Measurements from ENCODE around the gene FAM98C.
"Not testable (repeated sequence)": the region's sequence is repeated elsewhere in the genome, so short reads cannot be mapped to it uniquely, and the experiment has no call there.

The FAM98C gene

DNA sequence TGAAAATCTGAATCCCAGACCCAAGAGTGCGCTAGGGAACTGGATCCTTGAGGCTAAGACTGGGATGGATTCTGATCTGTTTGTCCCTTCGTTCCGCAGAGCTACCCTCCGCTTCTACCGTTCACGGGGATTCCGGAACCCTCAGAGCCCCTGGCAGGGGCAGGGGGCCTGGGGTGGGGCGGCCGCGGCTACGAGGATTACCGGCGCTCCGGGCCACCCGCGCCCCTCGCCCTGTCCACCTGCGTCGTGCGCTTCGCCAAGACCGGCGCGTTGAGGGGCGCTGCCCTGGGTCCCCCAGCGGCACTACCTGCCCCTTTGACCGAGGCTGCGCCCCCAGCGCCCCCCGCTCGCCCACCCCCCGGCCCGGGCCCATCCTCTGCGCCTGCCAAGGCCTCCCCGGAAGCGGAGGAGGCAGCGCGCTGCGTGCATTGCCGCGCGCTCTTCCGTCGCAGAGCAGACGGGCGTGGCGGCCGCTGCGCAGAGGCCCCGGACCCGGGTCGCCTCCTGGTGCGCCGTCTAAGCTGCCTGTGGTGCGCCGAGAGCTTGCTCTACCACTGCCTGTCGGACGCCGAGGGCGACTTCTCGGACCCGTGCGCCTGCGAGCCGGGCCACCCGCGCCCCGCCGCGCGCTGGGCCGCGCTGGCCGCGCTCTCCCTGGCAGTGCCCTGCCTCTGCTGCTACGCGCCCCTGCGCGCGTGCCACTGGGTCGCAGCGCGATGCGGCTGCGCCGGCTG, 7.3 kb upstream of the FAM98C start:
- peak; percentile 51 for DNase-seq

DNA sequence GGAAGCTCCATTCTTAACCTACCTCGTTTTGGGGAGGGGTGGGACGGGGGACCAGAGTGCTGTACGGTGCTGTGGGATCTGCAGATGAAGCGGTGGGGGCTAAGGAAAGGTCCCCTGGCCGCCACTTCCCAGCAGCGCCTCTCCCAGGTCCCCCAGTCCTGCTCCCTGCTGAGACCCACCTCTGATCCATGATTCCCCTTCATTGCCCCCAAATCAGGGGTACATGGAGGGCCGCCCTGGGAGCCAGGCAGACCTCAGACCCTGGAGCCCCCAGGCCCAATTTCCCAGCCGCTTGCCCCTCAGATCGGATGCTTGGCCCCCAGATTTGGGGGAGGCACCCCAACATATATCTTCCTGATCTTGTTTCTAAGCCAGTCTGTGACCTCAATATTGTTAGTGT, 3.8 kb upstream of the FAM98C start:
- no peak for DNase-seq

DNA sequence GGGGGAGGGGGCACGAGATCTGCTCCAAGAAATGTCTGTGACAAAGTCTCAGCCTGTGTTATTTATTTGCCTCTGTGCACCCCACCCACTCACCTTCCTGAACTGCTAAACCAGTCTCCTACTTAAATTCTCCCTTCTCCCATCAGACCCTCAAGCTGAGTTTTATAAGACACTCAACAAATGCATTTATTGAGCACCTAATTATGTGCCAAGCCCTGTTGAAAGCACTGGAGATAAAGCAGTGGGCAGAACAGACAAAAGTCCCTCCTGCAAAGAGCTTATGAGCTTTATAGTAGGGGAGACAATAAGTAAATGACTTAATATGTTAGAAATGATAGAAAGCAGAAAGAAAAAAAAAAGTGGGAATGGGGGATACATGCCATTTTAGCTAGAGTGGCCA, 3.4 kb upstream of the FAM98C start:
- DNase-seq: no peak

DNA sequence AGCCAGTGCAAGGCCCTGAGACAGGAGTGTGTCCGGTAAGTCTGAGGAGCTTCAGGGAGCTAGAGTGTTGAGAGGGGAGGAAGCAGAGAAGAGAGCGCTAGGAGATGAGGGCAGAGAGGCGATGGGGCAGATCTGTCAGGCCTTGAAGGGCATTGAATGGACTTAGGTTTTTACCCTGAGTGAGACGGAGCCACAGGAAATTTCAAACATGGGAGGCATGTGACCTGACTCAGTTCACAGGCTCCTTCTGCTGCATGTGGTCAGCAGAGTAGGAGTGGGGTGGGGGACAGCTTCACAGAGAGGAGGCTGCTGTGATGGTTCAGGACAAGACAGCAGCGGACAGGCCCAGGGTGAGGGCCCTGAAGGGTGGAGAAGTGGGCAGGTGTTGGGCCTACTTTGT, 2.5 kb upstream of the FAM98C start:
- DNase-seq: no peak

DNA sequence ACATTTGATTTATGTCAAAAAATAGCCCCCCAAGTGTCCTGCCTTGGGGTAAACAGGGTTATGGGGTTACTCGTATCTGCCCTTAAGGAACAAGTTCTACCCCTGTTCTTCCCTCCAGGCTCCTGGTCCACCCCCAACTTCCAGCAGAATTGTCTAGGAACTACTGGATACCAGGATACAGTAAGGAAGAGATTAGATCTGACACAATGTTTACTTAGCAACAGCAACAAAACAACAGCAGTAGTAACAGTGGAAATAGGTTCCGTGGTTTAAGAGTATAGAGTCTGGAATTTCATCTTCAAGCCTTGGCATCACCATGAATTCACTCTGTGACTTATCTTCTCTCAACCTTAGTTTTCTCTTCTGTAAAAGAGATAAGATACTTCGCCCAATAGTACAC, 1.7 kb upstream of the FAM98C start:
- no peak for DNase-seq

DNA sequence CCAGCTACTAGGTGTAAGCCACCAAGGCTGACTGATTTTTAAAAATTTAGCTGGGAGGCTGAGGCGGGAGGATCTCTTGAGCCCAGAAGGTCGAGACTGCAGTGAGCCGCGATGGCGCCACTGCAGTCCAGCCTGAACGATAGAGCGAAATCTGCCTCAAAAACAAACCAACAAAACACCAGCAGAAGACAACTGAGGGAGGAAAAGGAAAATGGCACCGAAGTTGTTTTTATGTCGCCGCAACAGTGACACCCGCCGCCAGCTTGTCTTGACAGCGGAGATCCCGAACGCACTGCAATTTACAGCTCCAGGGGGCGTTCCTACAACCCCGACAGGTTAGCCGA, 298 bp upstream of the FAM98C start:
- DNase-seq: no peak

DNA sequence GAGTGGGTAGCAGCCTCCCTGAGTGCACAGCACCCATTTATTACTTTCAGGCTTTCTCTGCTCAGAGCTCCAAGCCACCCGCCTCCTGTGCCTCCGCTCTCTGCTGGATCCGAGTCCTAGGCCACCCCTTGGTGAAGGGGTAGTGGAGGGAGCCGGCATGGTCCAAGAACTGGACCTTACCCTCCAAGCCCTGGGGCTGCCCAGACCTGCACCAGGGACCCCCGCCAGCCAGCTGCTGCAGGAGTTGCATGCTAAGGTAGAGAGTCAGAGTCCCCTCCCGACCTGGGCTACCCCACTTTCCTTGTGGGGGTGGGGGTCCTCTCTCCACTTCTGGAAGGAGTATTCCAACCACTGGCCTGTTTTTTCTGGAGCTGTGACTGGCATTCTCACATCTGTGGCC, 2.0 kb downstream of the FAM98C start:
- no peak for DNase-seq

DNA sequence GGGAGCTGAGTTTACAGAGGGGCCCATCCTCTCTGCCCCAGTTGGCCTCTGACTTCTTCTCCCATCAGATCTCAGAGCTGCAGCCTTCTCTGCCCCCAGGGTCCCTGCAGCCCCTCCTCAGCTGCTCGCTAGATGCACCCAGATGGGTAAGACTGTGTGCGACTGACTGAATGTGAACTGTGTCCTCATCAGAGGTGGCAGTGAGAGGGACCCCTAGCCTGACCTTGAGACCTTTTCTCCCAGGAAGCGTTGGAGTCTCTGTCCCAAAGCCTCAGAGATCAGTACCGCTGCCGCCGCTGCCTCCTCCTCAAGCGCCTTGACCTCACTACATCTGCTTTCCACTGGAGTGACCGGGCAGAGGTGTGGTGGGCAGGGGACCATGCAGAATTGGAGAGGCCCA, 2.4 kb downstream of the FAM98C start:
- no peak for DNase-seq

DNA sequence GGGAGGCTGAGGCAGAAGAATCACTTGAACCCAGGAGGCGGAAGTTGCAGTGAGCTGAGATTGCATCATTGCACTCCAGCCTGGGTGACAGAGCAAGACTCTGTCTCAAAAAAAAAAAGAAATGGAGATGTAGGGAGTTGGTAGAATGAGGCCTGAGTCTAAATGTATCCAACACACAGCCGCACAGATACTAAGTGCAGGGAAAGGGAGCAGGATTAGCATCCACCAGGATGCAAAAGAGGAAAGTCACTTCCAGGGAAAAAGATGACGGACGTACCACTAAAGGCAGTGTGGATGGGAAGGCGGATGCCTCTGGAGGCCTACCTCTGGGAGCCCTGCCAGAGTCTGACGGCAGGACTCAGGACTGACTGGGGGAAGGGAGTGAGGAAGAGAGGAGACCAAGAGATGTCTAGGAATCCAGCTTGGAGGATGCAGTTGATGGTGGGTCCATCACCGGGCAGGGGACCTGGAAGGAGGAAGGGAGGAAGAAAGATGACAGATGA, 6.8 kb downstream of the FAM98C start:
- no peak for DNase-seq

DNA sequence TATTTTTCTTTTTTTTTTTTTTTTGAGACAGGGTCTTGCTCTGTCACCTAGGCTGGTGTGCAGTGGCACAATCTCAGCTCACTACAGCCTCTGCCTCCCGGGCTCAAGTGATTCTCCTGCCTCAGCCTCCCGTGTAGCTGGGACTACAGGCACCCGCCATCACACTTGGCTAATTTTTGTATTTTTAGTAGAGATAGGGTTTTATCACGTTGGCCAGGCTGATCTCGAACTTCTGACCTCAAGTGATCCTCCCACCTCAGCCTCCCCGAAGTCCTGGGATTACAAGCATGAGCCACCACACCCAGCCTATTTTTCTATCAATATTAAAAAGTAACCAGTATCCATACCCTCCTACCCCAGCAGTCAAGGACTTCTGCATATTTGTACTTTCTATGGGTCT, 7.5 kb downstream of the FAM98C start:
- not testable (repeated sequence) for DNase-seq

DNA sequence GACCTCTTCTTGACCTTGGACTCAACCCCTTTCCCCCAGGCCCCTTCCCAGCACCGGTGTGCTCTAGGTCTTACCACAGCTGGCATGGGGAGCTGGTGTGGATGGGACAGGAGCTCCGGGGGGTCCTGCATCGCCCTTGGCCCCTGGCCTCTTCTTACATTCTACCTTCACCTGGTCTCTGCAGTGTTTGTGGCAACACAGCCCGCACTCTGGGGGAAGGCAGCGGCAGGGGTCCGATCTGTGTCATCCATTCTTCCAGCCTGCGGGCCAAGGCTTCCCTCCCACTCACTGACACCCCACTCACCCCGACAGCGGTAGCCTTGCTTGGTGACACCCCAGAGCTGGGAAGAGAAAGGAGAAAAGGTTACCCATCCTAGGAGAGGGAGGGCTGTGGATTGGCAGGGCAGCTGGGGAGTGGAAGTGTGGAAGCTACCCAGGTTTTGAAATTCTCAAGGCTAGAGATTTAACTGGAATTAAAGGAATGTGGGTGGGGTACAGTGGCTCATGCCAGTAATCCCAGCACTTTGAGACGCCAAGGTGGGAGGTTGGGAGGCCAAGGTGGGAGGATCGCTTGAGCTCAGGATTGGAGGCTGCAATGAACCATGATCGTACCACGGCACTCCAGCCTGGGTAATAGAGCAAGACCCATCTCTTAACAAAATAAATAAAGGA, 8.3 kb downstream of the FAM98C start:
- DNase-seq: no peak

DNA sequence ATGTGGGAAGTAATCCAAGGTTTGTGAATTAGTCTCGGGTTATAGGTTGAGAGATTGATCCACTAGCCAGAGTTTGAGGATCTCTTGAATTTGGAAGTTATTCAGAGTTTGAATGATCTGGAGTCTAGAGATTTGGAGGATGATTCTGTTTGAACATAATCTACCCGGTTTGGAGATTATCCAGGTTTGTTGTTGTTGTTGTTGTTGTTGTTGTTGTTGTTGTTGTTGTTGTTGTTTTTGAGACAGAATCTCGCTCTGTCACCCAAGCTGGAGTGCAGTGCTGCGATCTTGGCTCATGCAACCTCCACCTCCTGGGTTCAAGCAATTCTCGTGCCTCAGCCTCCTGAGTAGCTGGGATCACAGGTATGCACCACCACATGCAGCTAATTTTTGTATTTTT, 9.0 kb downstream of the FAM98C start:
- DNase-seq: not testable (repeated sequence)

DNA sequence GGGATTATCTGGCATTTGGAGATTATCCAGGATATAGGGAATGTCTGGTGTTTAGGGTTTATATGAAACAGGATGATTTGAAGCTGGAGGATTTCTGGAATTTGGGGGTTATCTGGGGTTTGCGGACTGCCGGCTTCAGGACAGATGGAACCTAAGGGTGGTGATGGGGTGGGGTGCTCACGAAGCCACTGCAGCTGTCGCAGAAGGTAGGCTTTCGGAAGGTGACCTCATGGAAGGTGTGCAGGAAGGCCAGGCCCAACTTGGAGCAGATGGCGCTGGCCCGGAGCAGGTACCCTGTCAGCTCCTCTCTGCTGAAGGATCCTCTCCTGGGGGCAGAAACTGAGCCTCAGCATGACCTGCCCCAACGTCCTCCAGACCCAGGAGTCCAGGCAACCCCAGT, 9.6 kb downstream of the FAM98C start:
- no peak for DNase-seq

DNA sequence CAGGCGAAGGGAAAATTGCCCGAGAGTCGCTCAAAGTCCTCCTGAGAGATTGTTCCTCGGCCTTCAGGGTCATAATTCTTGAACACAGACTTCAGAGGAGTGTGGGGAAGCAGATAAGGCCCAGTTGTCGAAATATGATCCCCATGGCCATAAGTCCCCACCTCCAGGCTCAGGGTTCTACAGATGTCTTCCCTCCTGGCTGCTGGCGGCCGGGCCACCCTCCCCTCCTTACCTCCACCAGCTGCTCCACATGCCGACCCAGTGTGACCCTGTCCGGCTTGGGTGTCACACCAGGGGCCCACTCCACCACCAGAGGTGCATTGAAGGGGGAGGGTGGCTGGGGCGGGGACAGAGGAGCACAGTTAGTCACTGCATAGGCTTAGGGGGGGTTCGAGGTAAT, 10.1 kb downstream of the FAM98C start:
- DNase-seq: no peak

DNA sequence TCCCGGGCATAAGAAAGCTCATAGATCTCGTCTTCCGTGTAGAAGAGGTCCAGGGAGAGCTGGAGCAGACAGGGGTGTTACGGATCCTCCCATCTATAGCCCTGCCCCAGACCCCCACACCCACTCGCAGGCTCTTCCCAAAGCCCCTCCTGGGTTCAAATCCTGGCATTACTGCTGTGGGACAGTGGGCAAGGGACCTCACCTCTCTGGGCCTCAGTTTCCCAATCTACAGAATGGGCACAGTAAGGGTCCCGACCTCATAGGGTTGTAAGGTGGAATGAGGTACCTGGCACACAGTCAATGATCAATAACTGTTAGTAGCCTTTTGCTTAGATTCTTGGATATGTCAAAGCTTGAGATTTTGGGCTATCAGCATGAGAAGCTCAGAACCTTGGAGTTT, 10.5 kb downstream of the FAM98C start:
- no peak for DNase-seq

DNA sequence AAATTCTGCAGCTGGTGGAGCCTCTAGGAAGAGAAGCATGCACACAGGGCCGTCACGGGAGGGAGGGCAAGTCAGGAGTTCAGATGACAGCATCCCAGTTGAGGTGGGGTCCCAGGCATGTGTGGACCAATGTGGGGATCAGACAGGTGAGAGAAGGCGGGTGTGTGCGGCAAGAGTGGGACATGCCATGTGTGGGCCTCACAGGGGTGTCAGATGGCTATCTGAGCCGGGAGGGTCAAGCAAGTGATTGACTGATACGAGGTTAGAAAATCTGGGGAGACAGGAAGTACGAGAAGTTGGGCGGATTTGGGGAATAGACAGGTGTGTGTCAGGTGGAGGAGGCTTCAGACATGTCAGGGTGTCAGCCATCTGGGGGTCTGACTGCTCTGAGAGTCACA, 14.3 kb downstream of the FAM98C start:
- DNase-seq: no peak

DNA sequence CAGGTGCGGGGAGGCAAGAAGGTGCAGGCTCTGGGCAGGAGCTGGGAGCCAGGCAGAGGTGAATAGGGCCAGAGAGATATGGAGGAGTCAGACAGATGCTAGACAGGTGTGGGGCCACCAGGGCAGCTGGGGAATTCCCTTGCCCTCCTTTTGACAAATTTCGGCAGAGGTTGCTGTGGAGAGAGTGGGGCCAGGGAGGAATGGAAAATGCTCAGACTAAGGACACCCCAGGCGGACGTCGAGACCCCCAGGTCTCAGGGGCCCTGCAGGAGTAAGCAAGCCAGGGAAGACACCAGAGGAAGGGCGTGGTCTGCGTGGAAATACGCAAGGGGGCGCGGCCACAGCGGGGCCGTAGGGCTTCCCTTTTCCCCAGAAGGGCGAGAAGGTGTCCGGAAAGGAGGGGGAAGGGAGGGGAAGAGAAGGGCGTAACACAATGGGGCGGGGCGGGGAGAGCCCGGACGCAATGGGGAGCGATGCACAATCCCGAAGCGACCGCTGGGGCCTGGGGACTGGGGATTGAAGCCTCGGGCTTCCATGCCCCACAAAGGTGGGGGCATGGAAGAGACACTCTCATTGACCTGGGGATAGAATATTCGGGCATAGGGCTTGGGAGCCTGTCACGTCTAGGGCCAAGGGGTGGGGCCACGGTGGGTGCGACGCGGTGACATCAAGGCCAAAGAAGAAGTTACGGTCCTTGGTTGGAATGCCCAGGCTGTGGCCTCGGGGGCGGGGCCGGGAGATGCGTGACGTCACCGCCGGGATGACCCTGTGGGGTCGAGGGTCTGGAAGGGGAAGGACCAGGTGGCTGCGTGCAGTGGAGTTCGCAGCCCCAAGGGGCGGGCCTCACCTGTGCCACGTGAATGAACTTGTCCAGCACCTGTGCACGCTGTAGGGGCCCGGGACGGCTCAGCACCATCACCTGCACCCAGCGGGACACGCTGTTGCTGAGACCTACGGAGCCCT, 14.9 kb downstream of the FAM98C start:
- DNase-seq: peak; percentile 28

DNA sequence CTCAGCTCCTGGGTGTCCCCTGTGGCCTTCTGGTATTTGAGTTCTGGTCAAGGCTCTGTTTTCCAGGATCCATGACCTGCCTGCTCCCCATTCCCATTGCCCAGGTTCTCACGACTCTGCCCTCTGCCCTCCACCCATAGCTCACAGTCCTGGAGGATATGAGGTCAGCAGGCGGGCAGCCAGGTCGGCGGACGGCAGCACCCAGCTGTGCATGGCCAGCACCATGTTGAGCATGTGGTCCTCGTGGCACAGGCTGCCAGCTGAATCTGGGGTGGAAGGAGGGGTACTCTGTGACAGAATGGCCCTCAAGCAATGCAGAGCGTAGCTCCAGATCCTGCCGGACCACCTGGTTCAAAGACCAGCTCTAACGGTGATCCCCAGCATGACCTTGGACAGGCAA, 18.0 kb downstream of the FAM98C start:
- DNase-seq: no peak

DNA sequence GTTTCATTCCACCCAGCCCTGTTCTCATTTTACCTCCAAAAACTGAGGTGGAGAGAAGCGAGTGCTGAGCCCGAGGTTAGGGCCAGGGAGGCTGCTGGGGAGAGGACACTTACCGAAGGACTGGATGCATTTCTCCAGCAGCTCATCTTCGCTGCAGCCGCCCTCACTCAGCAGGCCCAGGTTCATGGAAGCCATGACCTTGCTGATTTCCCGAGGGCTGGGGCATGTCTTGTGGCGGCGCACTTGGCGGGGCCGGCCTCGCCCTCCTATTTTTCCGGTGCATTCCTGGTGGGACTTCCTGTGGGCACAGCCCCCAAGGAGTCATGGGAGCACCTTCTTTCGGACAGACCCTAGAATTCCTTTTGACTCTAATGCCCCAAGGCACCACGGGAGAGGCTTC, 19.0 kb downstream of the FAM98C start:
- DNase-seq: no peak

DNA sequence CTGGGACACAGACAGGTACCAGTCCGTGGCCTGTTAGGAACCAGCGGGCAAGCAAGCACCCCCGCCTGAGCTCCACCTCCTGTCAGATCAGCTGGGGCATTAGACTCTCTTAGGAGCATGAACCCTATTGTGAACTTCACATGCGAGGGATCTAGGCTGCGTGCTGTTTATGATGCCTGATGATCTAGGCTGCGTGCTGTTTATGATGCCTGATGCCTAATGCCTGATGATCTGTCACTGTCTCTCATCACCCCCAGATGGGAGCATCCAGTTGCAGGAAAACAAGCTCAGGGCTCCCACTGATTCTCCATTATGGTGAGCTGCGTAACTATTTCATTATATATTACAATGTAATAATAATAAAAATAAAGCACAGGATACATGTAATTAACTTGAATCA, 19.5 kb downstream of the FAM98C start:
- no peak for DNase-seq

DNA sequence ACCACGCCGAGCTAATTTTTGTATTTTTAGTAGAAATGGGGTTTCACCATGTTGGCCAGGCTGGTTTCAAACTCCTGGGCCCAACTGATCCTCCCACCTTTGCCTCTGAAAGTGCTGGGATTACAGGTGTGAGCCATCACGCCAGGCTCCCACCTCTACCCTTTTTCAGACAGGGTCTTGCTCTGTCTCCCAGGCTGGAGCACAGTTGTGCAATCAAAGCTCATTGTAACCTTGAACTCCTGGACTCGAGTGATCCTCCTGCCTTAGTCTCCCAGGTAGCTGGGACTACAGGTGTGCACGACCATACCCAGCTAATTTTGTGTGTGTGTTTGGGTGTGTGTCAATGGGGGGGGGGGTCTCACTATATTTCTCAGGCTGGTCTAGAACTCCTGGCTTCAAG, 21.4 kb downstream of the FAM98C start:
- no peak for DNase-seq

DNA sequence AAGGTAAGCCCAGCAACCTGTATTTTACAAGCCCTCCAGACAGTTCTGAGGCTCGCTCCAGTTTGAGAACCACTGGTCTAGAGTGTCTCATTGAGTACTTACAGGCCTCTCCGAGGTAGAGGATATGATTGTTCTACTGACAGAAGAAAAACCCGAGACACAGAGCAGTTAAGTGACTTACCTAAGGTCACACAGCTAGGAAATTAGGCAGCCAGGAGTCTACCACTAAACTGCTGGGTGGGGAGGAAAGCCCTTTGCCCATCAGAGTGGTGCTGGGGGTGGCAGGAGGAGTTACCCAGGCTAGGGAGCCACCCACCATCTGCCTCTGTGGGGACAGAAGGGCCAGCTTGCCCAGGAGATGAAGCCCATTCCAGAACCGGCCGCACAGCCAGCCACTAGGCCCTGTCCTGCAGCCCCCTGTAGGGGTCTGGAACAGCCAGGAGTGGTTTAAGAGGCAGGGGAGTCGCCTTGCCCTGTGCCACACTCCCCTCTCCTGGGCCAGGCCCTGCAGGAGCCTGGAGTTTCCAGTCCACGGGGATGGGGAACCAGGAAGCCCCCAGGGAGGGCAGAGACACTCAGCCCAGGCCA, 22.4 kb downstream of the FAM98C start:
- DNase-seq: no peak

Data from right kidney (tissue), 1 donor.